ENCODE results near the gene GABRG3. TPM values are rescaled to one million over a fixed set of nuclear protein-coding genes. Genes with fewer than 3 reads are reported as not detected.

GABRG3 gene
- total and polyA plus RNA-seq, 2 of the 4 experiments (the other 2 are of a cell fraction) = not detected

DNA sequence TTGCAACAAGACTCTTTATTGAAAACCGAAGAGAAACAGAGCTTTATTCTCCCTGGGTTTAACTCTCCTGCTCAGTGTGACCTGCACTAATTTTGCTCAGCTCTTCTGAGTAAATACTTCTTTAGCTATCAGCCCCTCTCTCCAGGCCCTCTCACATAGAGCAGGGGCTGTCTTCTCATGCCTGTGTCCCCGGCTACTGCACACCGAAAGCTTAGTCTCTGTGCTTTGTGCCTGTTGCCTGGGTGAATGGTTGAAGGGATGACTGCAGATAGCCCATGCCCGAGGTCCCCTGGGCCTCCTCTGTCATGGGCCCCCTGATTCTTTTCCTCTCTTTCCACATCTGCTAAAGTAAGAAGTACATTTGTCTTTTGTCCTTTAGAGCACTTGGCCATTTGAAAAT lies 195.9 kb downstream of the GABRG3 start:
- Histone ChIP-seq H2AK9ac (replicated peaks; ENCODE audit: low read depth, low read length, poor library complexity) (no peak overlapping the region), H2AK5ac (ENCODE audit: low read depth, low read length) (no peak overlapping the region), H3K79me1 (ENCODE audit: low read depth in 1 of 2, low read length in 2 of 2) (no peaks in the 10 kb centered on the region), H3K56ac (ENCODE audit: extremely low read depth, insufficient read depth, low read length) (no peak overlapping the region), H3K27ac (ENCODE audit: insufficient read depth, low read length) (no peak overlapping the region), H3K23ac (ENCODE audit: low read depth, low read length) (no peak overlapping the region), H3K4me2 (ENCODE audit: low read depth, low read length) (no peak overlapping the region), H3K9ac (ENCODE audit: low read depth, low read length) (no peak overlapping the region), H2BK120ac (ENCODE audit: low read depth, low read length) (no peak overlapping the region), H3K4ac (ENCODE audit: low read depth, low read length) (no peak overlapping the region), H3K27me3 (ENCODE audit: control insufficient read depth, insufficient read depth, low read length) (no peaks in the 10 kb centered on the region), H2BK20ac (ENCODE audit: low read depth, low read length) (no peak overlapping the region), H3K14ac (replicated peaks; ENCODE audit: low read depth, low read length) (no peak overlapping the region), H3K36me3 (ENCODE audit: control insufficient read depth, insufficient read depth, low read length) (no peaks in the 10 kb centered on the region), H2BK15ac (ENCODE audit: low read depth, low read length) (no peak overlapping the region), H2AFZ (replicated peaks; ENCODE audit: low read length, poor library complexity) (no peak overlapping the region), H4K20me1 (ENCODE audit: insufficient read depth, low read length) (no peaks in the 10 kb centered on the region), H3K4me3 (ENCODE audit: insufficient read depth, low read depth, low read length) (no peak overlapping the region), H3K9me3 (ENCODE audit: control insufficient read depth, insufficient read depth, low read length) (peaks cover 25% of the 10 kb centered on the region), H4K91ac (ENCODE audit: insufficient read depth, low read depth, low read length) (no peak overlapping the region), H4K8ac (ENCODE audit: low read depth in 2 of 2, low read length in 2 of 2) (no peak overlapping the region), H3K4me1 (ENCODE audit: control insufficient read depth, insufficient read depth, low read length) (no peaks in the 10 kb centered on the region), H3K18ac (ENCODE audit: low read depth, low read length) (no peak overlapping the region), H3K9me1 (ENCODE audit: insufficient read depth, low read length) (no peaks in the 10 kb centered on the region), H4K5ac (ENCODE audit: low read depth, low read length) (no peak overlapping the region), H2BK5ac (ENCODE audit: low read depth, low read length, poor library complexity, severe bottlenecking) (no peak overlapping the region)
- dilution Hi-C loops (cut with HindIII; ENCODE audit: low sequenced_read_pairs, unreplicated experiment) = no loop called here
- in situ Hi-C loops (cut with MboI; ENCODE audit: low sequenced_read_pairs) = no loop called here
- DNase-seq (no peak), ATAC-seq (ENCODE audit: low read depth) (no peak)
- intact Hi-C loops (cut with micrococcal nuclease) = no loop called here
- WGBS, 2 experiments (ENCODE audit: extremely low coverage in 2 of 2, insufficient read length in 1 of 2) = 38% methylated on average over 1 of the region's 4 CpGs; no CpG with 5 or more reads in 1 of the 2 experiments
- ChIA-PET POLR2A (ENCODE audit: unreplicated experiment) (no interaction called here), CTCF (no interaction called here)
- TF ChIP-seq RAD21 (IDR thresholded peaks at IDR 0.05; ENCODE audit: low read length) (no peak), CEBPB (IDR thresholded peaks at IDR 0.05; ENCODE audit: low read depth, low read length) (no peak), NFE2L2 (IDR thresholded peaks at IDR 0.05; ENCODE audit: low read depth, low read length) (no peak), CHD1 (IDR thresholded peaks at IDR 0.05; ENCODE audit: low read depth, low read length) (no peak), MAZ (IDR thresholded peaks at IDR 0.05; ENCODE audit: borderline replicate concordance, low read depth, low read length) (no peak)
- no TSS peak for BruUV-seq (replicated peaks)

All from IMR-90 (cell line).